ENCODE measurements around the gene TUBGCP6. TPM values are rescaled to one million over a fixed set of nuclear protein-coding genes. Genes with fewer than 3 reads are reported as not detected.
A peak's percentile ranks its signal among the peaks of the same experiment; 100 is the strongest.

The TUBGCP6 gene
- total RNA-seq, 1 donor from 2014 or later: 32.2 TPM

DNA sequence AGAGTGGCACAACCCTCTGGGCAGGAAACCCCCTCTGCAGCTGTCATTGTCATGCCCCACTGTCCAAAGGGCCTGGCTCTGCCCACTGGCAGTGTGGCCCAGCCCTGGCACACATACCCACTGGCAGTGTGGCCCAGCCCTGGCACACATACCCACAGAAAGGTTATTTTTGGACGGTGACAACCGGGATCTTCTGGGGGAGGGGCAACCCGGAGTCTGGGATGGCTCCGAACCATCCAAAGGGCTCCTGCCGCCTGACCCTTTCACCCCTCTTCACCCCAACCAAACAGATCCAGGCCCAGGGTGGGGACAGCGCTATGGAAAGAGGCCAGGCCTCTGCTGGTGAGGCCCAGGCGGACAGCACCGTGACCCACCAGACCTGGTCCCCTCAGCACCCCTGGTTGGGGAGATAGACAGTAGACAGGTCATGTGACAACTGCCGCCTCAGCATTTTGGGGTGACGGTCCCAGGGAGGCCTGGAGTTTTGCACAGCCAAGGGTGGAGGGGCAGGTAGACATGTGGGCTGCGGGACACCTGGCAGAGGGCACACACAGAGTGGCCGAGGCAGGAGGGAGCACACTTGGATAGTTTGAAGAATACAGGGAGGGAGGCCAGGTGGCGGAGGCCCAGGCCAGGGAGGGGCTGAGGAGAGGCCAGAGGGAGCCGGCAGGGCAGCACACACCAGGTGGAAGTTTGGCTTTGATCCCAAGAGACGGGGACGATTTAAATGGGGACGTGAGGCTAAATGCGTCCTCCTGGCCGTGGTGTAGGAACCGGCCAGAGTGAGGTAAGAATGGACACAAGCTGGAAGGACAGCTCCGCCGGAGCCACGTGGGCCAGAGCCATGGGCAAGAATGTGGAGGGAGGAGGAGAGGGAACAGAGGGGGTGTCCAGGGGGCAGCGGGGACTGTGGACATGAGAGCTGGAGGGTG, 13.8 kb upstream of the TUBGCP6 start:
- Mint-ChIP-seq H3K9me3 (ENCODE audit: low read depth) (no peaks in the 10 kb centered on the region), H3K27ac (ENCODE audit: unreplicated experiment) (no peak overlapping the region), H3K4me3 (ENCODE audit: unreplicated experiment) (peak overlapping the region; percentile 49), H3K4me1 (ENCODE audit: low read depth) (peaks cover 14% of the 10 kb centered on the region), H3K36me3 (ENCODE audit: low read depth) (peaks cover 2% of the 10 kb centered on the region), H3K27me3 (ENCODE audit: low read depth) (no peaks in the 10 kb centered on the region)
- TF ChIP-seq, protein P1, sequence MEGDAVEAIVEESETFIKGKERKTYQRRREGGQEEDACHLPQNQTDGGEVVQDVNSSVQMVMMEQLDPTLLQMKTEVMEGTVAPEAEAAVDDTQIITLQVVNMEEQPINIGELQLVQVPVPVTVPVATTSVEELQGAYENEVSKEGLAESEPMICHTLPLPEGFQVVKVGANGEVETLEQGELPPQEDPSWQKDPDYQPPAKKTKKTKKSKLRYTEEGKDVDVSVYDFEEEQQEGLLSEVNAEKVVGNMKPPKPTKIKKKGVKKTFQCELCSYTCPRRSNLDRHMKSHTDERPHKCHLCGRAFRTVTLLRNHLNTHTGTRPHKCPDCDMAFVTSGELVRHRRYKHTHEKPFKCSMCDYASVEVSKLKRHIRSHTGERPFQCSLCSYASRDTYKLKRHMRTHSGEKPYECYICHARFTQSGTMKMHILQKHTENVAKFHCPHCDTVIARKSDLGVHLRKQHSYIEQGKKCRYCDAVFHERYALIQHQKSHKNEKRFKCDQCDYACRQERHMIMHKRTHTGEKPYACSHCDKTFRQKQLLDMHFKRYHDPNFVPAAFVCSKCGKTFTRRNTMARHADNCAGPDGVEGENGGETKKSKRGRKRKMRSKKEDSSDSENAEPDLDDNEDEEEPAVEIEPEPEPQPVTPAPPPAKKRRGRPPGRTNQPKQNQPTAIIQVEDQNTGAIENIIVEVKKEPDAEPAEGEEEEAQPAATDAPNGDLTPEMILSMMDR (IDR thresholded peaks at IDR 0.05): no peak
- no peak for DNase-seq (ENCODE audit: low spot score)

DNA sequence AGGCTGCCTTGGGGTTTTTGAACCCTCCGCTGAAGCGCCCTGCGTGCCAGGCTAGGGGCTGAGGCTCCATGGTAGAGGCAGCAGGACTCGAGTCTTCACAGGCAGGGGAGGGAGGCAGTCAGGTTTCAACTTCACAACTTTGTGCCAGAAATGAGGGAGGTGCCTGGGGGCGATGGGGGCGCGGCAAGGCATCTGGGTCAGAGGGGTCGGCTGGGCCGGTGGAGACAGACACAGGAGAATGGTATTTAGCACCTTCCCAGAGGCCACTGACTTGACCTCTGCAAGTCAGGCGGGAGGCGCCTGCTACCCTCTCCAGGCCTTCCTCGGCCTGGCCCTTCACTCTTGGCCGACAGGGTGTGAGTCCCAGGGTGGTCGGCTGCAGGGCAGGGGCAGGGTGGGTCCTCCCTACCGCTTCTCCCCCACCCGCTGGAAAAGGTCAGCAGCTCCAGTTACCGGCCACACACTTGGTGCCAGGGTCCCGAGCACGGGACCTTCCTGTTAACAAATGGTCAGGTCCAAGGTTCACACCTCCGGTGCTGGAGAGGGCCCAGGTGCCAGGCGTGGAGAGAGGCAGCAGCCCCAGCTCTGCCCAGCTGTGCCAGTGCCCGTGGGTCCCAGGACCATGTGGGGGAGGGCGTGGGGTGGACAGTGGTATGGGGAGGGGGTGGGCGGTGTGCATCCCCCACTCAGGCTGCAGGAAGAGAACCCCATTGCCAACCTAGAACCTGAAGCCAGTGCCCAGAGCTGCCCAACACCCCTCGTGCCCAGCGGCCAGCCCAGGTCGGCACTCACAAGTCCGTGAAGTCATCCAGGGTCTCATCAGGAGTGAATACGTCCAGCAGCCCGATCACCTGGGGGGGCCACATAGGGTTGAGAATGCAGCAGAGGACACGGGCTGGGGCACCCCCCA, 12.9 kb upstream of the TUBGCP6 start:
- Mint-ChIP-seq H3K27ac (ENCODE audit: unreplicated experiment) (no peak overlapping the region), H3K36me3 (ENCODE audit: low read depth) (peaks cover 2% of the 10 kb centered on the region), H3K9me3 (ENCODE audit: low read depth) (no peaks in the 10 kb centered on the region), H3K27me3 (ENCODE audit: low read depth) (no peaks in the 10 kb centered on the region), H3K4me1 (ENCODE audit: low read depth) (peaks cover 14% of the 10 kb centered on the region), H3K4me3 (ENCODE audit: unreplicated experiment) (no peak overlapping the region)
- TF ChIP-seq, protein P1 (IDR thresholded peaks at IDR 0.05): no peak
- DNase-seq (ENCODE audit: low spot score): no peak

DNA sequence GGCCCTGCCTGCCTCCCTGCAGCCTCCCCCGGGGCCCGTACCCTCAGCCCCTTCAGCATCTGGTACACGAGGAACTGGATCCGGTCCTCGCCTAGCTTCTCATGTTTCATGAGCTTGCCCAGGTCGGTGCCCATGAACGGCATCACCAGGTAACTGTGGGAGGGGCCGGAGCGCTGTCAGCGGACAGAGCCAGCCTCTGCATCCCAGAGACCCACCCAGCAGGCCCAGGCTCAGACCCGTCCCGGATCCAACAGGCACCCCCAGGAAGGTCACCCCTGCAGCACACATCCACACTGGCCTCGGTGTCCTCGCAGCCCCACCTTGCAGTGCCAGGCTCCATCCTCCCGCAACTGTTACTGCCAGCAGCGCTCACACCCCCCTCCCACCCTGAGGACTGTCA, 12.2 kb upstream of the TUBGCP6 start:
- DNase-seq (ENCODE audit: low spot score): no peak
- TF ChIP-seq, protein P1 (IDR thresholded peaks at IDR 0.05): no peak
- Mint-ChIP-seq H3K36me3 (ENCODE audit: low read depth) (peaks cover 2% of the 10 kb centered on the region), H3K4me1 (ENCODE audit: low read depth) (peaks cover 10% of the 10 kb centered on the region), H3K27me3 (ENCODE audit: low read depth) (no peaks in the 10 kb centered on the region), H3K4me3 (ENCODE audit: unreplicated experiment) (no peak overlapping the region), H3K9me3 (ENCODE audit: low read depth) (no peaks in the 10 kb centered on the region), H3K27ac (ENCODE audit: unreplicated experiment) (no peak overlapping the region)

DNA sequence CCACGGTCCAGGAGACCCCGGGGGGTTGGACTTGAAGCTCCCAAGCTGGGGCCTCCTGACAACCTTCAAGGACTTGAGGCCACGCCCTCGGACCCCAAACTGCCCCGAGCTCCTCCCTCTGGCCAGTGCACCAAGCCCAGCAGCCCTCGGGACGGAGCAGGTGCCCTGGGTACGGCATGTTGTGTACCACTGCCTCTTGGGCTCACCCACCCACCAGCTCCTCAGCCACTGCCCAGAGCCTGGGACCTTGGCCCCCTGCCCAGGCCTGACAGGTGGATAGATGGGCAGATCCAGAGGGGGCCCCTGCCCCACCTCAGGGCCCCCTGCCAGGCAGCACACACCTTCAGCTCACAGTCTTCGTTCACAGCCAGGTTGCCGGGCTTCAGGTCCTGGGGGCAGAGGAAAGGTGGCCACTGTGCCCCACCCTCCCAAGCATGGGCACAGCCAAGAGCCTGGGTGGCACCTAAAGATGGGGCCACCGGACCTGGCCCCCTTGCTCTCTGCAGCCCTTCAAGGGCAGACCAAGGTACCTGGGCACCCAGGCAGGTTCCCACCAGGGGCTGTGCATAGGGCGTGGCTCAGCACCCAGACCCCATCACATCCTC, 11.5 kb upstream of the TUBGCP6 start:
- Mint-ChIP-seq H3K36me3 (ENCODE audit: low read depth) (peaks cover 2% of the 10 kb centered on the region), H3K27me3 (ENCODE audit: low read depth) (no peaks in the 10 kb centered on the region), H3K4me3 (ENCODE audit: unreplicated experiment) (no peak overlapping the region), H3K9me3 (ENCODE audit: low read depth) (no peaks in the 10 kb centered on the region), H3K27ac (ENCODE audit: unreplicated experiment) (no peak overlapping the region), H3K4me1 (ENCODE audit: low read depth) (peaks cover 7% of the 10 kb centered on the region)
- no peak for DNase-seq (ENCODE audit: low spot score)
- TF ChIP-seq, protein P1 (IDR thresholded peaks at IDR 0.05): no peak

DNA sequence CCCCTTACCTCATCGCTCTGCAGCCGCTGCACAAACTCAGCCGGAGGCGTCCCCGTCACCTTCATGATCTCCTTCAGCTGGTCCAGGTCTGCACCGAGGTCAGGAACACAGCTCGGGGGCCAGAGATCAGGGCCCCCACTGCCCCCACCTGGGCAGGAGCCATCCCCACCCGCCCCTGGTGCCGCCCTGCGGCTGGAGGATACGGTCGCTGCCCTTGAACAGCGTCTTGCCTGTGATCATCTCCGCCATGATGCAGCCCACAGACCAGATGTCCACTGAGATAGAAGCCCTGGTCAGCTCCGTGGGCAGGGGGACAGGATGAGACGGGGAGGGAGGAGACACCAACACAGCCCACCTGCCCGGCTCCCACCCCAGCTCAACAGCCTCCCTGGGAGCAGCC, 10.8 kb upstream of the TUBGCP6 start:
- TF ChIP-seq, protein P1 (IDR thresholded peaks at IDR 0.05): no peak
- no peak for DNase-seq (ENCODE audit: low spot score)
- no peak overlapping the region for H3K27ac Mint-ChIP-seq (ENCODE audit: unreplicated experiment)
- no peaks in the 10 kb centered on the region for H3K9me3 Mint-ChIP-seq (ENCODE audit: low read depth)
- no peak overlapping the region for H3K4me3 Mint-ChIP-seq (ENCODE audit: unreplicated experiment)
- no peaks in the 10 kb centered on the region for H3K27me3 Mint-ChIP-seq (ENCODE audit: low read depth)
- peaks cover 2% of the 10 kb centered on the region for H3K36me3 Mint-ChIP-seq (ENCODE audit: low read depth)
- H3K4me1 Mint-ChIP-seq (ENCODE audit: low read depth): peaks cover 10% of the 10 kb centered on the region

Measured in chondrocyte (in vitro differentiated cells).